HEK293 (cell line): ENCODE measurements around the gene ARHGEF12.

Experiments used
- CTCF ChIA-PET: fragments of 350-600 bp; formaldehyde crosslinking; extraction: SDS; loops from one replicate; lab custom pipeline; 2021; ENCODE audit warnings: antibody characterized with exemption; lab: Yijun Ruan, JAX
- POLR2A ChIA-PET: fragments of 300-600 bp; formaldehyde crosslinking; extraction: SDS; loops from one replicate; lab custom pipeline; 2020; ENCODE audit warnings: antibody characterized with exemption, inconsistent platforms; lab: Yijun Ruan, JAX
- H3K27ac ChIP-seq: fragments of 200-500 bp; sonication (Bioruptor generic); 2 replicates; pipeline ENCODE4 v1.5.1; 2014; ENCODE audit warnings: low read depth, low read length, control low read depth, inconsistent platforms; ENCODE audit errors: extremely low read depth
- H3K36me3 ChIP-seq, 2 experiments: fragments of 200-500 bp in 1 of 2; sonication (Bioruptor generic) in 1 of 2; 1 replicate in 1 of 2; 2 replicates in 1 of 2; pipeline ENCODE4 v1.5.1; 2014 to 2017; ENCODE audit warnings: inconsistent platforms in 2 of 2, low read length in 2 of 2; ENCODE audit not compliant: control insufficient read depth in 2 of 2, insufficient read depth in 1 of 2
- H3K4me1 ChIP-seq: fragments of 200-500 bp; sonication (Bioruptor generic); 2 replicates; pipeline ENCODE4 v1.5.1; 2014; ENCODE audit warnings: mild to moderate bottlenecking, low read length, inconsistent platforms; ENCODE audit not compliant: control insufficient read depth, insufficient read depth
- H3K4me3 ChIP-seq: 2 replicates; pipeline ENCODE4 v1.5.1; 2011; ENCODE audit warnings: low read depth, mild to moderate bottlenecking, control low read depth, low read length, moderate library complexity
- H3K9me3 ChIP-seq: fragments of 200-500 bp; sonication (Bioruptor generic); 2 replicates; pipeline ENCODE4 v1.5.1; 2014; ENCODE audit warnings: low read depth, low read length, inconsistent platforms; ENCODE audit not compliant: control insufficient read depth, insufficient read depth
- BCL11A ChIP-seq: fragments of 450-650 bp; formaldehyde crosslinking; IDR thresholded peaks from 2 replicates; pipeline ENCODE4 v1.5.1; 2016; ENCODE audit warnings: low read depth, missing biosample characterization, missing genetic modification characterization
- GLI2 ChIP-seq: fragments of 450-650 bp; formaldehyde crosslinking; IDR thresholded peaks from 2 replicates; pipeline ENCODE4; 2017; ENCODE audit warnings: missing biosample characterization, missing genetic modification characterization, low read depth, borderline replicate concordance
- GLIS1 ChIP-seq: fragments of 450-650 bp; formaldehyde crosslinking; IDR thresholded peaks from 2 replicates; pipeline ENCODE4 v1.5.1; 2016; ENCODE audit warnings: missing biosample characterization, missing genetic modification characterization
- PRDM6 ChIP-seq: fragments of 450-650 bp; formaldehyde crosslinking; IDR thresholded peaks from 2 replicates; pipeline ENCODE4 v1.5.1; 2017; ENCODE audit warnings: missing biosample characterization, missing genetic modification characterization
- SCRT1 ChIP-seq: fragments of 450-650 bp; formaldehyde crosslinking; IDR thresholded peaks from 2 replicates; pipeline ENCODE4 v1.5.1; 2016; ENCODE audit warnings: missing biosample characterization, missing genetic modification characterization, borderline replicate concordance
- SETDB1 ChIP-seq: IDR thresholded peaks from one replicate; pipeline ENCODE4 v1.6.1; 2017; ENCODE audit warnings: mild to moderate bottlenecking, low read length, moderate library complexity, mixed read lengths; ENCODE audit not compliant: insufficient read length
- TRIM28 ChIP-seq: IDR thresholded peaks from 2 replicates; pipeline ENCODE4 v1.6.1; 2011; ENCODE audit warnings: low read length, control low read depth, borderline replicate concordance
- ZEB2 ChIP-seq: fragments of 450-650 bp; formaldehyde crosslinking; IDR thresholded peaks from 2 replicates; pipeline ENCODE4 v1.5.1; 2016; ENCODE audit warnings: missing biosample characterization, missing genetic modification characterization
- ZFP37 ChIP-seq: fragments of 450-650 bp; formaldehyde crosslinking; IDR thresholded peaks from 2 replicates; pipeline ENCODE4 v1.5.1; 2016; ENCODE audit warnings: missing biosample characterization, missing genetic modification characterization
- ZNF114 ChIP-seq: fragments of 450-650 bp; formaldehyde crosslinking; IDR thresholded peaks from 2 replicates; pipeline ENCODE4 v1.5.0; 2017; ENCODE audit warnings: missing biosample characterization, missing genetic modification characterization
- ZNF140 ChIP-seq: fragments of 450-650 bp; formaldehyde crosslinking; IDR thresholded peaks from 2 replicates; pipeline ENCODE4 v1.5.1; 2016; ENCODE audit warnings: missing biosample characterization, missing genetic modification characterization
- ZNF2 ChIP-seq: fragments of 450-650 bp; formaldehyde crosslinking; IDR thresholded peaks from 2 replicates; pipeline ENCODE4 v1.5.1; 2016; ENCODE audit warnings: missing biosample characterization, missing genetic modification characterization
- ZNF202 ChIP-seq: fragments of 450-650 bp; formaldehyde crosslinking; IDR thresholded peaks from 2 replicates; pipeline ENCODE4 v1.5.1; 2016; ENCODE audit warnings: missing biosample characterization, missing genetic modification characterization, borderline replicate concordance
- ZNF211 ChIP-seq: fragments of 450-650 bp; formaldehyde crosslinking; IDR thresholded peaks from 2 replicates; pipeline ENCODE4 v1.5.1; 2016; ENCODE audit warnings: low read depth, missing biosample characterization, missing genetic modification characterization
- ZNF274 ChIP-seq, 2 experiments: fragments of 200-500 bp in 1 of 2; fragments of 450-650 bp in 1 of 2; sonication (Bioruptor generic) in 1 of 2; formaldehyde crosslinking in 1 of 2; IDR thresholded peaks; 2 replicates each; pipeline versions ENCODE4 v1.5.1 to v1.6.1; 2014 to 2016; ENCODE audit warnings: borderline replicate concordance in 1 of 2, inconsistent platforms in 1 of 2, low read length in 1 of 2, missing biosample characterization in 1 of 2, missing genetic modification characterization in 1 of 2
- ZNF354C ChIP-seq: fragments of 450-650 bp; formaldehyde crosslinking; IDR thresholded peaks from 2 replicates; pipeline ENCODE4 v1.5.1; 2016; ENCODE audit warnings: missing biosample characterization, missing genetic modification characterization, low read depth, borderline replicate concordance
- ZNF416 ChIP-seq: fragments of 450-650 bp; formaldehyde crosslinking; IDR thresholded peaks from 2 replicates; pipeline ENCODE4 v1.5.1; 2016; ENCODE audit warnings: missing biosample characterization, missing genetic modification characterization
- ZNF423 ChIP-seq: fragments of 450-650 bp; formaldehyde crosslinking; IDR thresholded peaks from 2 replicates; pipeline ENCODE4 v1.5.1; 2016; ENCODE audit warnings: missing biosample characterization, missing genetic modification characterization
- ZNF488 ChIP-seq: fragments of 450-650 bp; formaldehyde crosslinking; IDR thresholded peaks from 2 replicates; pipeline ENCODE4 v1.5.1; 2016; ENCODE audit warnings: missing biosample characterization, missing genetic modification characterization
- ZNF548 ChIP-seq: fragments of 450-650 bp; formaldehyde crosslinking; IDR thresholded peaks from 2 replicates; pipeline ENCODE4 v1.5.1; 2016; ENCODE audit warnings: missing biosample characterization, missing genetic modification characterization
- ZNF623 ChIP-seq: fragments of 450-650 bp; formaldehyde crosslinking; IDR thresholded peaks from 2 replicates; pipeline ENCODE4 v1.5.1; 2016; ENCODE audit warnings: missing biosample characterization, missing genetic modification characterization
- ZNF645 ChIP-seq: fragments of 450-650 bp; formaldehyde crosslinking; IDR thresholded peaks from 2 replicates; pipeline ENCODE4; 2016; ENCODE audit warnings: missing biosample characterization, missing genetic modification characterization
- ZNF670 ChIP-seq: fragments of 450-650 bp; formaldehyde crosslinking; IDR thresholded peaks from 2 replicates; pipeline ENCODE4 v1.5.1; 2016; ENCODE audit warnings: missing biosample characterization, missing genetic modification characterization, low read depth
- ZNF707 ChIP-seq: fragments of 450-650 bp; formaldehyde crosslinking; IDR thresholded peaks from 2 replicates; pipeline ENCODE4 v1.5.1; 2016; ENCODE audit warnings: missing biosample characterization, missing genetic modification characterization
- ZNF76 ChIP-seq: fragments of 450-650 bp; formaldehyde crosslinking; IDR thresholded peaks from 2 replicates; pipeline ENCODE4; 2016; ENCODE audit warnings: low read depth, missing biosample characterization, missing genetic modification characterization, borderline replicate concordance
- ZNF776 ChIP-seq: fragments of 450-650 bp; formaldehyde crosslinking; IDR thresholded peaks from 2 replicates; pipeline ENCODE4 v1.5.0; 2017; ENCODE audit warnings: missing biosample characterization, missing genetic modification characterization, borderline replicate concordance
- ZNF777 ChIP-seq: fragments of 450-650 bp; formaldehyde crosslinking; IDR thresholded peaks from 2 replicates; pipeline ENCODE4 v1.5.1; 2017; ENCODE audit warnings: missing biosample characterization, missing genetic modification characterization, borderline replicate concordance
- ZNF785 ChIP-seq: fragments of 450-650 bp; formaldehyde crosslinking; IDR thresholded peaks from 2 replicates; pipeline ENCODE4 v1.5.1; 2016; ENCODE audit warnings: missing biosample characterization, missing genetic modification characterization
- ZNF830 ChIP-seq: fragments of 450-650 bp; IDR thresholded peaks from 2 replicates; pipeline ENCODE4 v1.5.0; 2018; ENCODE audit warnings: missing biosample characterization, missing genetic modification characterization, low read depth, mild to moderate bottlenecking, moderate library complexity
- ZNF843 ChIP-seq: fragments of 450-650 bp; formaldehyde crosslinking; IDR thresholded peaks from 2 replicates; pipeline ENCODE4 v1.5.1; 2016; ENCODE audit warnings: missing biosample characterization, missing genetic modification characterization
- ZSCAN16 ChIP-seq: fragments of 450-650 bp; formaldehyde crosslinking; IDR thresholded peaks from 2 replicates; pipeline ENCODE4 v1.5.1; 2016; ENCODE audit warnings: missing biosample characterization, missing genetic modification characterization

ARHGEF12 gene

GRCh38 chr11:120332822-120333716, 3.1 kb upstream of the ARHGEF12 start (continued):
- no peak for TF ChIP-seq ZNF202 (tag by site-specific recombination)
- TF ChIP-seq ZSCAN16 (tag by site-specific recombination), result no peak
- no peak for TF ChIP-seq ZNF488 (tag by site-specific recombination)
- no peak for TF ChIP-seq GLIS1

GRCh38 chr11:120333801-120334200, 2.4 kb upstream of the ARHGEF12 start:
- Histone ChIP-seq H3K9me3 (no peaks in the 10 kb centered on the region), H3K4me3 (no peak overlapping the region), H3K4me1 (no peaks in the 10 kb centered on the region), H3K27ac (no peak overlapping the region), H3K36me3 (peaks cover 0 to 29% of the 10 kb centered on the region in 2 experiments; a peak in 2 of 3 replicates)
- CTCF ChIA-PET, result interaction anchor here (0.6 to 2.3 kb wide), 16 partner anchors 12 to 870 kb away, joined by 3 to 9 read pairs (median 3); no protein-coding TSS in a partner anchor
- TF ChIP-seq ZNF76 (tag by site-specific recombination) (no peak), ZNF423 (no peak), BCL11A (tag by site-specific recombination) (no peak), ZNF416 (no peak), ZNF623 (no peak), ZNF354C (no peak), ZNF670 (no peak)
- POLR2A ChIA-PET, result interaction anchor here (1.6 kb wide), 1 partner anchor 8 kb away, joined by 9 read pairs; the partner anchor contains the start of gene TLCD5

- H3K4me3 ChIP-seq, result no peak overlapping the region
- no peaks in the 10 kb centered on the region for H3K9me3 ChIP-seq
- ChIA-PET POLR2A (interaction anchor here (0.9 to 2.1 kb wide), 5 partner anchors 9 to 98 kb away, joined by 3 to 9 read pairs (median 4); partner anchors contain the start of gene TLCD5), CTCF (interaction anchor here (0.6 to 2.4 kb wide), 19 partner anchors 11 to 870 kb away, joined by 3 to 9 read pairs (median 3); no protein-coding TSS in a partner anchor)
- TF ChIP-seq ZNF548 (tag by site-specific recombination) (no peak), GLI2 (no peak), SCRT1 (no peak), ZNF2 (tag by site-specific recombination) (no peak), PRDM6 (tag by site-specific recombination) (no peak), ZNF645 (tag by site-specific recombination) (no peak), ZNF776 (tag by site-specific recombination) (no peak), ZNF114 (tag by site-specific recombination) (no peak), ZNF843 (tag by site-specific recombination) (no peak), ZNF140 (tag by site-specific recombination) (no peak), ZFP37 (no peak), ZNF707 (tag by site-specific recombination) (no peak), SETDB1 (no peak), TRIM28 (no peak), ZNF785 (no peak), ZNF777 (no peak), ZNF274 (IDR thresholded peaks at IDR 0.05; ENCODE audit: low read length) (no peak), ZNF274 (tag by site-specific recombination; IDR thresholded peaks at IDR 0.05; ENCODE audit: borderline replicate concordance) (no peak), ZNF211 (tag by site-specific recombination) (no peak), ZEB2 (tag by site-specific recombination) (no peak), ZNF830 (tag by site-specific recombination) (no peak)
- peaks cover 0 to 24% of the 10 kb centered on the region in 2 experiments; a peak in 1 of 3 replicates for H3K36me3 ChIP-seq
- no peak overlapping the region for H3K27ac ChIP-seq
- H3K4me1 ChIP-seq, result no peaks in the 10 kb centered on the region
Observed at GRCh38 chr11:120334332-120334731, 1.9 kb upstream of the ARHGEF12 start.
